PC-9 (cell line): ENCODE measurements around the gene CLVS2. TPM values are rescaled to one million over a fixed set of nuclear protein-coding genes. Genes with fewer than 3 reads are reported as not detected.

Source experiments
- BruUV-seq: library from RNA; stranded (reverse); fragments of 400-500 nt; replicated peaks from 2 replicates; lab custom pipeline; 2021; lab: Mats Ljungman, UMichigan
- CTCF ChIA-PET: fragments of 300-600 bp; sonication (Branson Sonifier 250); formaldehyde crosslinking; loops from one replicate; lab custom pipeline; 2022; ENCODE audit warnings: antibody characterized with exemption; lab: Charles Lee
- POLR2A ChIA-PET: fragments of 300-600 bp; sonication (Branson Sonifier 250); formaldehyde crosslinking; loops from one replicate; lab custom pipeline; 2022; ENCODE audit warnings: antibody characterized with exemption; ENCODE audit not compliant: unreplicated experiment; lab: Charles Lee
- DNase-seq, 2 experiments: peaks; one replicate each; pipeline versions ENCODE4 v3.0.0 to v3.0.0-alpha.2; 2015 to 2022; ENCODE audit warnings: mixed read lengths in 1 of 2
- H2AFZ ChIP-seq: fragments of 200-600 bp; sonication (generic); 2 replicates; pipeline ENCODE4 v1.8.1; 2017; ENCODE audit warnings: antibody characterized with exemption
- H3F3A ChIP-seq: fragments of 200-600 bp; sonication (generic); 2 replicates; pipeline ENCODE4 v1.8.1; 2017; ENCODE audit warnings: antibody characterized with exemption, mild to moderate bottlenecking, low read depth; ENCODE audit not compliant: insufficient read depth
- H3K27ac ChIP-seq: fragments of 200-600 bp; sonication (generic); 2 replicates; pipeline ENCODE4 v1.6.1; 2016; ENCODE audit warnings: mixed run types
- H3K27me3 ChIP-seq: fragments of 200-600 bp; sonication (generic); 2 replicates; pipeline ENCODE4 v1.6.1; 2016; ENCODE audit warnings: low read depth, mixed run types; ENCODE audit not compliant: insufficient read depth
- H3K36me3 ChIP-seq: fragments of 200-600 bp; sonication (generic); 2 replicates; pipeline ENCODE4 v1.6.1; 2016; ENCODE audit warnings: low read depth, mixed run types
- H3K4me1 ChIP-seq: fragments of 200-600 bp; sonication (generic); replicated peaks from 2 replicates; pipeline ENCODE4 v1.6.1; 2016; ENCODE audit warnings: mixed run types; ENCODE audit not compliant: insufficient read depth
- H3K4me2 ChIP-seq: fragments of 200-600 bp; sonication (generic); 2 replicates; pipeline ENCODE4 v1.6.1; 2017; ENCODE audit warnings: mixed run types
- H3K4me3 ChIP-seq: fragments of 200-600 bp; sonication (generic); 2 replicates; pipeline ENCODE4 v1.6.1; 2016; ENCODE audit warnings: mixed run types
- H3K79me2 ChIP-seq: fragments of 200-600 bp; sonication (generic); 2 replicates; pipeline ENCODE4 v1.6.1; 2017; ENCODE audit warnings: low read depth, mixed run types
- H3K9me2 ChIP-seq: fragments of 200-600 bp; sonication (generic); 2 replicates; pipeline ENCODE4 v1.8.1; 2017; ENCODE audit warnings: mild to moderate bottlenecking; ENCODE audit not compliant: insufficient read depth
- H3K9me3 ChIP-seq: fragments of 200-600 bp; sonication (generic); 2 replicates; pipeline ENCODE4 v1.8.1; 2016; ENCODE audit warnings: low read depth; ENCODE audit not compliant: insufficient read depth
- H4K20me1 ChIP-seq: fragments of 200-600 bp; sonication (generic); 2 replicates; pipeline ENCODE4 v1.8.1; 2017; ENCODE audit not compliant: insufficient read depth
- CTCF ChIP-seq: fragments of 200-600 bp; sonication (generic); conservative IDR thresholded peaks from 2 replicates; pipeline ENCODE4 v1.6.1; 2017; ENCODE audit warnings: mixed run types, antibody characterized with exemption, mild to moderate bottlenecking, moderate library complexity
- EZH2 ChIP-seq: fragments of 200-600 bp; sonication (generic); IDR thresholded peaks from 2 replicates; pipeline ENCODE4 v1.8.0; 2017; ENCODE audit warnings: antibody characterized with exemption, low read depth
- intact Hi-C: fragments of 100-400 bp; cut with micrococcal nuclease; formaldehyde crosslinking; loops from one replicate; pipeline ENCODE4 v1.10.0; 2022; ENCODE audit not compliant: unreplicated experiment
- total RNA-seq: library from RNA; stranded (reverse); gene quantifications from 2 replicates; pipeline ENCODE4 v1.2.3, GENCODE V29; 2021

CLVS2 gene
- total RNA-seq, 1 experiment from 2014 or later = not detected

GRCh38 chr6:122977180-122977579 is 18.9 kb upstream of the CLVS2 start:
- POLR2A ChIA-PET = no interaction called here
- no TSS peak for BruUV-seq
- H3K9me2 ChIP-seq = no peaks in the 10 kb centered on the region
- intact Hi-C loops = no loop called here
- no peaks in the 10 kb centered on the region for H3K4me1 ChIP-seq
- H3F3A ChIP-seq = no peaks in the 10 kb centered on the region
- H3K4me2 ChIP-seq = no peak overlapping the region
- no peak for DNase-seq
- no peaks in the 10 kb centered on the region for H3K79me2 ChIP-seq
- no peaks in the 10 kb centered on the region for H3K9me3 ChIP-seq
- no peak overlapping the region for H3K27ac ChIP-seq
- H4K20me1 ChIP-seq = no peaks in the 10 kb centered on the region
- H2AFZ ChIP-seq = no peak overlapping the region
- no peaks in the 10 kb centered on the region for H3K27me3 ChIP-seq
- CTCF ChIA-PET = no interaction called here
- H3K36me3 ChIP-seq = no peaks in the 10 kb centered on the region
- TF ChIP-seq EZH2 (no peak), CTCF (no peak)
- H3K4me3 ChIP-seq = no peak overlapping the region

- no peaks in the 10 kb centered on the region for H3K9me3 ChIP-seq
- no TSS peak for BruUV-seq
Measured at GRCh38 chr6:122984393-122984792, 11.6 kb upstream of the CLVS2 start.

GRCh38 chr6:122994256-122994655 is 1.8 kb upstream of the CLVS2 start:
- Histone ChIP-seq H3K27me3 (no peaks in the 10 kb centered on the region), H3K9me3 (no peaks in the 10 kb centered on the region), H3K36me3 (no peaks in the 10 kb centered on the region), H3K4me1 (no peaks in the 10 kb centered on the region), H3K9me2 (no peaks in the 10 kb centered on the region), H3K4me2 (no peak overlapping the region), H4K20me1 (no peaks in the 10 kb centered on the region), H3K79me2 (no peaks in the 10 kb centered on the region), H3K27ac (no peak overlapping the region), H2AFZ (no peak overlapping the region), H3K4me3 (no peak overlapping the region), H3F3A (no peaks in the 10 kb centered on the region)
- no peak for TF ChIP-seq EZH2
- TF ChIP-seq CTCF = no peak
- POLR2A ChIA-PET = no interaction called here
- no peak for DNase-seq
- BruUV-seq = no TSS peak
- CTCF ChIA-PET = no interaction called here
- intact Hi-C loops = no loop called here

More at GRCh38 chr6:122984393-122984792, 11.6 kb upstream of the CLVS2 start:
- no peak for TF ChIP-seq EZH2
- Histone ChIP-seq H3K4me2 (no peak overlapping the region), H3K27me3 (no peaks in the 10 kb centered on the region), H3K4me3 (no peak overlapping the region), H3K9me2 (no peaks in the 10 kb centered on the region), H3K36me3 (no peaks in the 10 kb centered on the region), H4K20me1 (no peaks in the 10 kb centered on the region), H2AFZ (no peak overlapping the region), H3K79me2 (no peaks in the 10 kb centered on the region), H3K27ac (no peak overlapping the region), H3K4me1 (no peaks in the 10 kb centered on the region), H3F3A (no peaks in the 10 kb centered on the region)
- ChIA-PET POLR2A (no interaction called here), CTCF (no interaction called here)
- DNase-seq = no peak
- intact Hi-C loops = no loop called here
